Measurements from ENCODE around the gene FMO1. TPM values are rescaled to one million over a fixed set of nuclear protein-coding genes. Genes with fewer than 3 reads are reported as not detected.

The FMO1 gene
- total RNA-seq, 2 experiments from 2014 or later: not detected

GRCh38 chr1:171251042-171251951 is 3.0 kb downstream of the FMO1 start:
- Mint-ChIP-seq H3K4me3 (peak overlapping the region; percentile 77), H3K36me3 (ENCODE audit: low read depth) (no peaks in the 10 kb centered on the region), H3K27me3 (peaks cover 50% of the 10 kb centered on the region), H3K27ac (no peak overlapping the region), H3K4me1 (peaks cover 16% of the 10 kb centered on the region), H3K9me3 (no peaks in the 10 kb centered on the region)
- DNase-seq: peak; percentile 44
- ChIA-PET CTCF (interaction anchor here (0.6 to 1.8 kb wide), 3 partner anchors 62 to 63 kb away, joined by 3 to 7 read pairs (median 4); partner anchors contain the start of gene FMO4), POLR2A (no interaction called here)

GRCh38 chr1:171251952-171252300 is 3.6 kb downstream of the FMO1 start:
- Mint-ChIP-seq H3K27me3 (peaks cover 47% of the 10 kb centered on the region), H3K9me3 (no peaks in the 10 kb centered on the region), H3K36me3 (ENCODE audit: low read depth) (no peaks in the 10 kb centered on the region), H3K4me3 (peak overlapping the region; percentile 77), H3K27ac (no peak overlapping the region), H3K4me1 (peaks cover 16% of the 10 kb centered on the region)
- ChIA-PET CTCF (interaction anchor here (0.6 to 0.9 kb wide), 2 partner anchors 61 to 62 kb away, joined by 3 to 4 read pairs; partner anchors contain the start of gene FMO4), POLR2A (no interaction called here)
- no peak for DNase-seq

GRCh38 chr1:171252482-171252881 is 4.2 kb downstream of the FMO1 start:
- no peak overlapping the region for H3K27ac Mint-ChIP-seq
- H3K9me3 Mint-ChIP-seq: no peaks in the 10 kb centered on the region
- DNase-seq: peak; percentile 23
- H3K4me3 Mint-ChIP-seq: no peak overlapping the region
- H3K27me3 Mint-ChIP-seq: peaks cover 43% of the 10 kb centered on the region
- H3K36me3 Mint-ChIP-seq (ENCODE audit: low read depth): no peaks in the 10 kb centered on the region
- ChIA-PET POLR2A (no interaction called here), CTCF (interaction anchor here (0.9 kb wide), 1 partner anchor 62 kb away, joined by 4 read pairs; the partner anchor contains the start of gene FMO4)
- peaks cover 16% of the 10 kb centered on the region for H3K4me1 Mint-ChIP-seq

GRCh38 chr1:171254859-171255258 is 6.6 kb downstream of the FMO1 start:
- Mint-ChIP-seq H3K4me1 (peaks cover 16% of the 10 kb centered on the region), H3K27me3 (peaks cover 33% of the 10 kb centered on the region), H3K4me3 (no peak overlapping the region), H3K27ac (no peak overlapping the region), H3K9me3 (no peaks in the 10 kb centered on the region), H3K36me3 (ENCODE audit: low read depth) (no peaks in the 10 kb centered on the region)
- no peak for DNase-seq
- CTCF ChIA-PET: interaction anchor here (2.1 kb wide), 1 partner anchor 9 kb away, joined by 10 read pairs; no protein-coding TSS in a partner anchor
- POLR2A ChIA-PET: no interaction called here

- Mint-ChIP-seq H3K4me1 (peaks cover 10% of the 10 kb centered on the region), H3K27ac (no peak overlapping the region), H3K4me3 (no peak overlapping the region), H3K27me3 (peaks cover 20% of the 10 kb centered on the region), H3K36me3 (ENCODE audit: low read depth) (no peaks in the 10 kb centered on the region), H3K9me3 (no peaks in the 10 kb centered on the region)
- CTCF ChIA-PET: interaction anchor here (2.3 kb wide), 1 partner anchor 12 kb away, joined by 10 read pairs; no protein-coding TSS in a partner anchor
- DNase-seq: no peak
- POLR2A ChIA-PET: no interaction called here
These were observed 8.8 kb downstream of the FMO1 start for GRCh38 chr1:171256940-171257606.

- Mint-ChIP-seq H3K9me3 (no peaks in the 10 kb centered on the region), H3K4me3 (no peak overlapping the region), H3K4me1 (peaks cover 5% of the 10 kb centered on the region), H3K36me3 (ENCODE audit: low read depth) (no peaks in the 10 kb centered on the region), H3K27me3 (peaks cover 15% of the 10 kb centered on the region), H3K27ac (no peak overlapping the region)
- DNase-seq: no peak
- CTCF ChIA-PET: interaction anchor here (2.3 kb wide), 1 partner anchor 12 kb away, joined by 10 read pairs; no protein-coding TSS in a partner anchor
- POLR2A ChIA-PET: no interaction called here
These were observed 9.3 kb downstream of the FMO1 start for GRCh38 chr1:171257607-171258076.

- H3K4me3 Mint-ChIP-seq: no peak overlapping the region
- H3K27me3 Mint-ChIP-seq: peaks cover 9% of the 10 kb centered on the region
- no peak for DNase-seq
- no peaks in the 10 kb centered on the region for H3K4me1 Mint-ChIP-seq
- no peak overlapping the region for H3K27ac Mint-ChIP-seq
- POLR2A ChIA-PET: no interaction called here
- H3K36me3 Mint-ChIP-seq (ENCODE audit: low read depth): no peaks in the 10 kb centered on the region
- CTCF ChIA-PET: interaction anchor here (2.3 kb wide), 1 partner anchor 13 kb away, joined by 10 read pairs; no protein-coding TSS in a partner anchor
- H3K9me3 Mint-ChIP-seq: no peaks in the 10 kb centered on the region
These were observed 10.1 kb downstream of the FMO1 start for GRCh38 chr1:171258429-171258828.

GRCh38 chr1:171258943-171259342 is 10.6 kb downstream of the FMO1 start:
- ChIA-PET POLR2A (no interaction called here), CTCF (no interaction called here)
- no peak for DNase-seq
- Mint-ChIP-seq H3K4me3 (no peak overlapping the region), H3K27me3 (peaks cover 9% of the 10 kb centered on the region), H3K4me1 (no peaks in the 10 kb centered on the region), H3K36me3 (ENCODE audit: low read depth) (no peaks in the 10 kb centered on the region), H3K9me3 (no peaks in the 10 kb centered on the region), H3K27ac (no peak overlapping the region)

GRCh38 chr1:171261336-171261735 is 13.0 kb downstream of the FMO1 start:
- Mint-ChIP-seq H3K9me3 (no peaks in the 10 kb centered on the region), H3K4me1 (no peaks in the 10 kb centered on the region), H3K36me3 (ENCODE audit: low read depth) (no peaks in the 10 kb centered on the region), H3K4me3 (no peak overlapping the region), H3K27ac (no peak overlapping the region), H3K27me3 (peaks cover 2% of the 10 kb centered on the region)
- ChIA-PET POLR2A (no interaction called here), CTCF (no interaction called here)
- DNase-seq: no peak

GRCh38 chr1:171263901-171264300 is 15.6 kb downstream of the FMO1 start:
- no peaks in the 10 kb centered on the region for H3K36me3 Mint-ChIP-seq (ENCODE audit: low read depth)
- no peaks in the 10 kb centered on the region for H3K9me3 Mint-ChIP-seq
- H3K27me3 Mint-ChIP-seq: peaks cover 9% of the 10 kb centered on the region
- no peak overlapping the region for H3K4me3 Mint-ChIP-seq
- H3K4me1 Mint-ChIP-seq: no peaks in the 10 kb centered on the region
- no peak overlapping the region for H3K27ac Mint-ChIP-seq
- ChIA-PET POLR2A (no interaction called here), CTCF (no interaction called here)
- no peak for DNase-seq

- DNase-seq: no peak
- no peak overlapping the region for H3K4me3 Mint-ChIP-seq
- no peaks in the 10 kb centered on the region for H3K36me3 Mint-ChIP-seq (ENCODE audit: low read depth)
- CTCF ChIA-PET: no interaction called here
- H3K27me3 Mint-ChIP-seq: peaks cover 12% of the 10 kb centered on the region
- H3K9me3 Mint-ChIP-seq: no peaks in the 10 kb centered on the region
- no peak overlapping the region for H3K27ac Mint-ChIP-seq
- no peaks in the 10 kb centered on the region for H3K4me1 Mint-ChIP-seq
- POLR2A ChIA-PET: no interaction called here
These were observed 17.4 kb downstream of the FMO1 start for GRCh38 chr1:171265686-171266085.

- ChIA-PET POLR2A (no interaction called here), CTCF (no interaction called here)
- no peaks in the 10 kb centered on the region for H3K9me3 Mint-ChIP-seq
- peaks cover 20% of the 10 kb centered on the region for H3K27me3 Mint-ChIP-seq
- H3K36me3 Mint-ChIP-seq (ENCODE audit: low read depth): no peaks in the 10 kb centered on the region
- H3K27ac Mint-ChIP-seq: no peak overlapping the region
- H3K4me3 Mint-ChIP-seq: no peak overlapping the region
- H3K4me1 Mint-ChIP-seq: no peaks in the 10 kb centered on the region
- no peak for DNase-seq
These were observed 18.6 kb downstream of the FMO1 start for GRCh38 chr1:171266930-171267329.

GRCh38 chr1:171267391-171267790 is 19.1 kb downstream of the FMO1 start:
- Mint-ChIP-seq H3K27me3 (peaks cover 20% of the 10 kb centered on the region), H3K27ac (no peak overlapping the region), H3K36me3 (ENCODE audit: low read depth) (no peaks in the 10 kb centered on the region), H3K4me1 (no peaks in the 10 kb centered on the region), H3K4me3 (no peak overlapping the region), H3K9me3 (no peaks in the 10 kb centered on the region)
- no peak for DNase-seq
- ChIA-PET POLR2A (no interaction called here), CTCF (no interaction called here)

All from activated CD4-positive, alpha-beta memory T cell treated with anti-CD3 and anti-CD28 coated beads, Interleukin-2, amount 10 ng/mL, durations not matched to agents 7 days and 5 days (primary cell).